G401 (cell line): Measurements from ENCODE around the gene SLC16A12. TPM values are rescaled to one million over a fixed set of nuclear protein-coding genes. Genes with fewer than 3 reads are reported as not detected.

Source experiments
- total RNA-seq: library from RNA; depleted of rRNA; stranded (reverse); fragments of >200 nt; shearing (Covaris generic); gene quantifications from 2 replicates; pipeline ENCODE4 v1.2.3, GENCODE V29; 2014; rRNA removed

Gene SLC16A12
- total RNA-seq, 1 experiment from 2014 or later, result not detected

Other genes with a start within 250 kb of the SLC16A12 start
- gene IFIT2, start 233.5 kb downstream of the SLC16A12 start, total RNA-seq, result 0.80 and 1.1 TPM in 2 replicates
- 2.4 and 2.7 TPM in 2 replicates for gene IFIT3, start 207.6 kb downstream of the SLC16A12 start, total RNA-seq
- gene IFIT1B, start 157.5 kb downstream of the SLC16A12 start, total RNA-seq, result not detected in 2 replicates
- 19.2 and 21.7 TPM in 2 replicates for gene IFIT1, start 143.0 kb downstream of the SLC16A12 start, total RNA-seq
- gene IFIT5, start 121.0 kb downstream of the SLC16A12 start, total RNA-seq, result 2.4 and 2.5 TPM in 2 replicates
- 8.3 and 10.7 TPM in 2 replicates for gene PANK1, start 109.6 kb upstream of the SLC16A12 start, total RNA-seq
- gene KIF20B, start 166.0 kb upstream of the SLC16A12 start, total RNA-seq, result 16.2 and 30.9 TPM in 2 replicates